Activated naive CD4-positive, alpha-beta T cell (primary cell): ENCODE measurements around the gene PAQR8.
A peak's percentile ranks its signal among the peaks of the same experiment; 100 is the strongest.

Experiments
- DNase-seq, 4 experiments: peaks; one replicate each; lab custom pipeline; 2025; lab: John Stamatoyannopoulos, UW

PAQR8 gene

DNA sequence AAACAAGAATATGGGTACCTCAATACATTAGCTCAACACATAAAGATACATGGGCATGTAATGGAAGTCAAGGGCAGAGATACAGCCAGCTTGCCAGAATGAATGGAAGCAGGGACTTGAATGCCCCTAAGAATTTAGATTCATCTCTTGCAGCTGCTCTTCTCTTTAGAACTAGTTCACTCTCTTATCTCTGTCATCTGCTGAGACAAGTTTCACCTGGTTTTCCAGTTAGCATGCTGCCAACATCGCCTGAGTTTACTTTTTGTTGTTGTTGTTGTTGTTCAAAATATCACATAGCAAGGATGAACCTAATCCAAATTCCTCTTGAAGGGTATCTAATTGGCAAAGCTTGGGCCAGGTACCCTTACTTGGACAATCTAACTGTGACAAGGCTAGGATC is 14.1 kb upstream of the PAQR8 start:
- DNase-seq = no peak

DNA sequence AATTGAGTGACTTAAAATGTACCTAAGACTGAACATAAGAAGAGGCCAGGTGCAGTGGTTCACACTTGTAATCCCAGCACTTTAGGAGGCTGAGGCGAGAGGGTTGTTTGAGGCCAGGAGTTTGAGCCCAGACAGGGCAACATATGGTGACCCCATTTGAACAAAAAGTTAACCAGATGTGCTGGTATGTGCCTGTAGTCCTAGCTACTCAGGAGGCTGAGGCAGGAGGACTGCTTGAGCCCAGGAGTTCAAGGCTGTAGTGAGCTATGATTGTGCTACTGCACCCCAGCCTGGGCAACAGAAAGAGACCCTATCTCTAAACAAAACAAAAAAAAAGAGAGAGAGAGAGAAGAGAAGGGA is 10.1 kb upstream of the PAQR8 start:
- DNase-seq = no peak

DNA sequence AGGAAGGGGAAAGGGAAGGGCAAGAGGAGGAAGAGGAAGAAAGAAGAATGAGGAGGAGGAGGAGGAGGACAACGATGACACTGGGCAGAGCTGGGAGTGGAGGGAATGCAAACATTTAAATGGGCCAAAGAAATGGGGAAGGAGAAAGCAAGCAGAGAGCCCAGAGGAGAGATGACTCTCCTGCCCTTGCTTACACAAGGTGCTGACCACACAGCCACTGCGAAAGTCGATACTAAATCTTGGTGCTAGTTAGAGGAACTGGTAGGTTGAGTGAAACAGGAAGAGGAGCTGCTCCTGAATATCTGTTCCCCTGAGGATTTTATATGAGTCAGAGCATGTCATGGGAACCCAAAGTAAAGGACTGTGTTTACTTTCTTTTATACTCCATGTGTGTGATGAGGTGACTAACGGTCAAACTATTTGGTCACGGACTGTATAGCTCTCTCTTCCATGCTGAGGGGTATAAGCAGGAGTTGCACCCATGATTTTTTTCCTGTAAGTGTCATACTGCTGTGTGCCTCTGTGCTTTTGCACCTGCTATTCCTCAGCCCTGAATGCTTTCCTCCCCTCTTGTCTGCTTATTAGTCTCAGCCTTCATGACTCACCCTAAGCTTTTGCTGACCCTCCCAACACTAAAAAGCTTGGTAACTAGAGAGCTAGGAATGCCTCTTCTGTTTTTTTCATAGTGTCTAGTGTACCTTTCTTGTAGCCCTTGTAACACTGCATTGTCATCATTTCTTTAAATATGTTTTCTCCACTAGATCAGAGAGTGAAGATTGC is 9.5 kb upstream of the PAQR8 start:
- no peak for DNase-seq

DNA sequence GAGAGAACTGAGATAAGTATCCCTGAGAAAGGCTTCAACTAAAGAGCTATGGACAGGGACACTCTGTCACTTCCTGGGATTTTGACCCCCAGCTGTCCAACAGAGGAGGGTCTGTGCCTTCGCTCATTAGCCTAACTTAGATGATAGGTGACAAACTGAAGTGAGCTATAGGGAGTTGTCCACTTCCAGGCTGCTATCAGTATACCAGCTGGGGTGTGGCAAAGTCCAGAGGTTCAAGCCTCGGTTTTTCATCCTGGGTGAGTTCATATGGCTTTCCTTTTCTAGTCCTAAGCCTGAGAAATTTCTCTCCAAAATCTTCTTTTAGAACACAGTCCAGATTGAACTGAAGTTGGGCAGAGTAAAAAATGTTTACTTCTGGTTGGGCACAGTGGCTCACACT is 5.9 kb upstream of the PAQR8 start:
- no peak for DNase-seq

DNA sequence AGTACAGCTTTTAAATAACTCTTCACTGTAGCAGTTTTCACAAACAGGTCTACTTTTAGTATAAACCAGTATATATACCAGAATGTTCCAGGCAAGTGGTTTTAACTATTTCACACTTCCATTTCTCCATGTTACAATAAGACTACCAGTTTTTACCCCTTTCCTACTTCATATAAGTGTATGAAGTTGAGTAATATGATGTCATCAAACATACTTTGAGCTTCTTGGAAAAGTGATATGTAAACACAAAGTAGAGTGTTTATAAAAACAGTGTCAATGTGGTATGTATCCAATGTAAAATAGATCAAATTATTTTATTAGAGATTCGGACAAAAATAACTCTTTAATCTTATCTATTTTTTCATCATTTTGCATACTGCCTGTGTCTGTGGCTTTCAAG is 2.5 kb upstream of the PAQR8 start:
- no peak for DNase-seq

DNA sequence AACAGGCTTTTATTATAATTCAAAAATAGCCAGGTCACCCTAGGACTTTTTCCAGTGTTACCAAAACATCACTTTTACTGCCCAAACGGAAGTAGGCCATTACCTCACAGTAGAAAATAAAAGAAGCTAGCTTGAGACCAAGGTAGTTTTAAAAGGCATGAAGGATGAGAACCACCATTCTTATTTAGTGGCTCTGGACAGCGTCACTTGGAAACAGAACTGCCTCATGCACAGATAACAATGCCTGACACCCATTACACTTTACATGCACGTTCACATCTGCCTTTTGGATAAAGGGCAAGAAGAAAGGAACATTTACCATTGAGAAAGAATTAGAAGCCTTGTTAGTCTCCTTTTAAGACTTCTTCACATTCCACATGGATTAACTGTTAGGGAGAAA is 1.9 kb upstream of the PAQR8 start:
- DNase-seq = no peak

DNA sequence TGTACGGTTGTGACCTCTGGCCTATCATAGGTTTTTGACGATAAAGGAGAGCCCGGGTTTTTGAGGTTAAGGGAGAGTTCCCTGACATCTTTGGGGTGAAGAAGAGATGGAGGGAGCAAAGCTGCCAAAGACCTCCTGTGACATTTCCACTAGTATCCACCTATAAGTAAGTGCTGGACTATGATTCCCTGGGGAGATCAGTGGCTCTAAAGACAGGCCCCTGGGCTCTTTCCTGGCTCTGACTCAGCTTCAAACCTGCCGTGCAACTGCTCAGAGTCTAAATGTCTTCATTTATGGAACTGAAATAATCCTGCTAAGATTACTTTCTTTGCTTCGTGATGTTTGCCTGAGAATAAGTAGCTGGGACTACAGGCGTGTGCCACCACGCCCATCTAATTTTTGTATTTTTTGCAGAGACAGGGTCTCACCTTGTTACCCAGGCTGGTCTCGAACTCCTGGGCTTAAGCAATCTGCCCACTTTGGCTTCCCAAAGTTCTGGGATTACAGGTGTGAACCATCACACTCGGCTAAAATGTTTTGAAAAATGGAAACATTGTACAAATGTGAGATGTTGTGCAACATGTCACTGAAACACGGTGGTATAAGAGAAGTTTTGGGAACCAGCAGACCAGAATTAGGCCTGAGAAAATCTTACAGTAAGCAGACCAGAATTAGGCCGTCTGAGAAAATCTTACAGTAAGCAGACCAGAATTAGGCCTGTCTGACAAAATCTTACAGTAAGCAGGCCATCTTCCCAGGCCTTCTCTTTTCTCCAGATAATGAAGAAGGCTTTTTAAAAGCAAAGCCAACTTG is 1.1 kb upstream of the PAQR8 start:
- DNase-seq = no peak

DNA sequence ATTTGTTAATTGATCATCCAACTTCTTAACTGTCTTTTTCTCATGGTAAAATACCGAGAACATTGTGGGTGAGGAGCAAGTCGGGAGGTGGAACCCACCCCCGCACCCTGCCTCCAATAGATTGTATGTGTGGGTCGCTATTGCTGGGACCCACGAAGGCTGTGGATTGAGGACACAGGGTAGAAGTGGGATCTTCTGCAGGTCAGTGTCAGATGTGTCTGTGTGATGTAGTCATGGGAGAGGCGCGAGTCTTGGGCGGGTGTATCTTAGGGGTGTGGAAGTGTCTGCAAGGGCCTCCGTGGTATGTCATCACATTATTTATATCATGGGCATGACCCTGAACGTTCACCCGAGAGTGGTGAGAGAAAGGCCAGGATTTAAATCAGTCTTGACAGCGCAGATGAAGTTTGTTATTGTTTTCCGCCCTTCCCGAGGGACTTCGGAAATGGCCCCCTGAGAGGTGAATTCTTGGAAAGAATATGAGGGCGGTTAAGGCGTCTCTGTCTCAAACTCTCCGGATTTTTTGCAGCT is 472 bp upstream of the PAQR8 start:
- peak in 1 of 4 experiments; percentile 2 for DNase-seq

DNA sequence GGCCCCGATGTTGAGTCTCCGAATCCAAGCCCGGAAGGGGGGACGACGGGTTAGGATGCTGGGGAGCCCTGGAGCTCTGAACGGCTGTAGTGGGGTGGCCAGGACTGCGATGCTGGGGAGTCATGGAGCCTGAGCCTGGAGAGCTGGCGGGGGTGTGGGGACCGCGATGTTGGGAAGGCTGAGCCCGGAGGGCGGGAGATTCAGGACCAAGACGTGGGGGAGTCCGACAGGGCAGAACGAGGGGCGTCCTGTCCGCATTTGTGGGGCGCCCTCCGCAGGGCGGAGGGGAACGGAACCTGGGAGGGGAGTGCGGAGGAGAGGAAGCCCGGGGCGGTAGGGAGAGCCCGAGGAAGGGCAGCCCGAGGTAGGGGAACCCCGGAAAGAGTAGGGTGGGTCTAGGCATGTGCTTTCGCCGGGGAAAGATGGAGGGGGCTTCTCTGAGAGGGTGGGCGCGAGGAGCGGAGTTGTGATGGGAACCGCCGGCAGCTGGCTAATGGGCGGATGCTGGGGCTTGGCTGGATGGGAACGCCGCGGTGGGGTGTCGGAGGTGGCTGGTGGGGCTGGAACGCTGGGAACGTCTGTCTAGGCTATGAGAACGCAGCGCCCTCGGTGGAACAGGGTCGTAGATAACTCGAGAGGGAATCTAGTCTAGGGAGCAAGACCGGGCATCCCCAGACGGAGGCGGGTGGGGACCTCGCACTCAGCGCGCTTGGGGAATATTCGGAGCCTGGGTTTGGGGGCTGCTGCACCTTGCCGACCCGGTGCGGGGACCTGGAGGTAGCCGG is 684 bp downstream of the PAQR8 start:
- peak in 3 of 4 experiments; percentile 16 to 33 (median 20) for DNase-seq

DNA sequence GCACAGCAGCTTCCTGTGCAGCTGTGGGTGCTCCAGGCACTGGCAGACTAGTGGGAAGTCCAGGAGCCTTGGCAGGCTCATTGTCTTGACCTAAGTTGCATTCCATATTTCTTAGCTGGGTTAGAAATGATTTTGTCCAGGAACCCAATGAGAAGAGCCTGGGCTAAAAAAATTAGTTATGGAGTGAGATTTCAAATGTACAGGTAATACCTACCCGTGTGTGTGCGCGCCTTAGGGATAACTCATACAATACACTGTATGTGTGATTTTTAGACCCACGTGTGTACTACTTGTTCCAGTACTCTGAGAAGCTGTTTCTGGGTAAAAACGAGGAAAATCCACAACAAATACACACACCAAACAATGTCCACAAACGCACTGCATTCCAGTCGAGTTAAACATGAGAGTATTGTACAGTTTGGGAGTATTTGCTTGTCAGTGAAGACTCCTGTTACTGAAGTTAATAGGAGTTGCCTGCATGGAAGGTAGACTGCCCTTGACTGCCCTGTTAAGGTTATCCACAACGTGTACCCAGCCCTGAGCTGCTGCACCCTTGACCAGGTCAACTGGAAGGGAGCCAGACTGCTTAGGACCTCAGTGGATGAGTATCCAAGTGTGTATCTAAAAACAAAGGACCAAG is 1.4 kb downstream of the PAQR8 start:
- DNase-seq = no peak

DNA sequence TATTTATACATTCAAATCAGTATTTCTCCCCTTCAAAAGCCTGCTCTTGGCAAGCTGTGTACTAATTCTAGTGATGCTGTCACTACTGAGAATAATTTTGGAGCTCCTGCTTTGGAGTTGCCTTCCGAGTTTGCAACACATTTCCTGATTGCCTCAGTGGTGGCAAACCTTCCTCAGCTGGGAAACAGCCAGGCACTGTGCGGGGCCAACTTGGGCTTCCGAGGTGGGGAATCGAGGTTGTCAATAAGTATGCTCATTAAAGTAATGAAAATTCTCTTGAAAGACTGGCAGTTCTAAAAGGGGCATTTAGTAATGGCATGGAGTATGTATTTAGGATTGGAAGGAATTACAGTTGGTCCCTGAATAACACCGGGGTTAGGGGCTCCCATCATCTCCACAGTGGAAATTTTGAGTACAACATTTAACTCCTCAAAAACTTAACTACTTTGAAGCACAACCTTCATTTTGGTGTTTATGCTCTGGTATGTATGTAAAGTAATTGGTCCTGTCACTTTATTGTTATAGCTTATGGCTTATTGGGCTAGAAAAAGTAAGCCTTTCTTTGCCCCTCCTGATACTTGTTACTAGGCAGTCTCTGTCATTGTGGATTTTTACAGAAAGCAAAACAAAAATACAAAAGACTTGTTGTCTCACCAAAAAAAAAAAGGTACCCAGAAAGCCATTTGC is 2.7 kb downstream of the PAQR8 start:
- DNase-seq = no peak

DNA sequence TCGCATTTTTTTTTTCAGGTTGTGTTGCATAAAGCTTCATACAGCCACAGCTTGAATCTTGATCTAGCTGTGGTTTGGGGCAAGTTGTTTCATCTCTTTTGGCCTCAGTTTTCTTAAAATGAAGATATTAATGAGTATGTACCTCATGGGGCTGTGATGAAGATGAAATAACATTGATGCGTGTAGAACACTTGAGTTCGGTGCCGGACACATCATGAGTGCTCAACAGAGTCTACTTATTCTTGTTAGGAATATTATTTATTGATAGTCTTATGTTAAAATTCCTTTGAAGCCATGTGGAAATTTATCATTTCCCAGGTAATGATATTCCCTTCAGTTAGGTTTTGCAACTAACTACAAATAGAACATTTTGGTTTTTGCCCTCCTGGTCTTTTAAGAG is 3.4 kb downstream of the PAQR8 start:
- no peak for DNase-seq

DNA sequence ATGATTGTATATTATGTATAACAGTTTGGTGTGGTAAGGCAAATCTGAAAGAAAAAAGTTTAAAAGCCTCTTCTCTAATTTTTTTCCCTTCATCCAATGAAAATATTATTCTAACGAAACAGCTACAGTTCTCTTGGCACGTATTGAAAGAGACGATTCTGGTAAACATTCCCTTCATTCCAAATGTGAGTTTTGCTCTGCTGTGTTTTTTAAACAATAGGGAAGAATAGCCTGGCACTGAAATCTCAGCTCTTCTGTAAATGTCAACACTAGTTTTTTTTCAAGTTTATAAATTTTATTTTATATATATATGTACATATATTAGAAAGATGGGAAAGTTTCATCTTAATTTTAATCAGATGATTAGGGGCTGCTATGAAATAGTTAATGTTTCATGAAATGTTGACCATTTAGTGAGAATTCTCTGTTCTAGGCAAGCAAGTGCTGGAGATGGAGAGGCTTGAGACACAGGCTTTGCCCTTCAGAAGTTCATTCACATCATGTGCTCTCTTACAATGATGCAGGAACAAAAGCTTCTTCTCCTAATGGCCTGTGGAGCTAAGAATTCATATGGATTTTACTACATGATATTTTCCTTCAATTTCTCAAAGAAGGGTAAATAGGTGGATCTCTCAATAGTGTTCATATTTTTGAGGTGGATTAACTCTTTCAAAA is 4.1 kb downstream of the PAQR8 start:
- DNase-seq = no peak

DNA sequence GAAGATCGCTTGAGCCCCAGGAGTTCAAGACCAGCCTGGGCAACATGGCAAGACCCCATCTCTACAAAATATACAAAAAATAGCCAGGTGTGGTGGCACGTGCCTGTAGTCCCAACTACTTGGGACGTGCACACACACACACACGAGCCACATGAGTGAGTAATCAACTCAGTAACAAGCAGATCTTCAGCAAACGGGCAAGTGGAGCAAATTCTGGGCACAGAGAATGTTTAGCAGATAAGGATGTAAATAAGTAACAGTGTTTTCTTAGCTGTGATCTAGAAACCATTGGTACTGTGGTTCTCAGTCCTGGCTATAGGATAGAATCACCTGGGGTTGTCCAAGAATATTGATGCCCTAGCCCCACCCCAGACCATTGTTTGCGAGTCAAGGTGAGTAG is 6.1 kb downstream of the PAQR8 start:
- no peak for DNase-seq

DNA sequence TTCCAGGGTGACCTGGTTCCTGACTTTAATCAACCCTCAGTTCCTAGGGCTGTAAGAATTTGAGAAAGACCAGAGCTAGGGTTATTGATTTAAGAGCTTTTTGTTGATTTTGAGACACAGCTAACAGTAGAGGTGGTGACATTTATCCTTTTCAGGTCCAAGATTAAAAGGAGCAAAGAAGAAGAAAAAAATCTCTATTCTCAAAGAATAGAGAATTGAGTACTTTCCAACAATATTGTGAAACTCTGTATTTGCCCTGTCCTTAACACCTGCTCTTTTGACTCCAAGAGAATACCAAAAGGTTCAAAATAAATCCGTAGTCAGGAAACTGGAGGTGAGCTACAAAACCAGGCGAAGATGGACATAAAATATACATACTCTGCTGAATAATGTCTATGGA is 7.3 kb downstream of the PAQR8 start:
- DNase-seq = no peak

DNA sequence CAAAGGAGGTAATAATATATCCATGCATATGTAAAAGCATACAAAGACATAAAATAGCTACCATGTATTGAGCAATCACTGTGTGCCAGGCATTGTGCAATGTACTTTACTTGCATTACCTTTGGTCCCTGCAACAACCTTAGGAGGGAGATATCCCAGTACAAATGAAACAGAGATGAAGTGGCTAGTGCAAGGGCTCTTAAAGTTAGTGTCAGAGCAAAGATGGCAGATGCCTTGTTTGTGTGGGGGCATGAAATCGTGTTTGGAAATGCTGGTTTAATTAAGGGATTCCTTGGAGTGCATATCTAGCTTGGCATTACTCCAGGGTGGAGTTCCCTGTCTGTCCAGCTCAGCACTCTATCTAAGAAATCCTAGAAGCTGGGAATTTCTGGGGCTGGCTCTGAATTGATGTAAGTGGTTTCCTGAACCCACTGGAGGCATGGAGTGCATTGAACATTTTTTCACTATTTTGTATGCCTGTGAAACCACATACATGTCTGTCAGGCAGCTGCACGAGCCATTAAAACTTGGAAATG is 9.8 kb downstream of the PAQR8 start:
- no peak for DNase-seq

DNA sequence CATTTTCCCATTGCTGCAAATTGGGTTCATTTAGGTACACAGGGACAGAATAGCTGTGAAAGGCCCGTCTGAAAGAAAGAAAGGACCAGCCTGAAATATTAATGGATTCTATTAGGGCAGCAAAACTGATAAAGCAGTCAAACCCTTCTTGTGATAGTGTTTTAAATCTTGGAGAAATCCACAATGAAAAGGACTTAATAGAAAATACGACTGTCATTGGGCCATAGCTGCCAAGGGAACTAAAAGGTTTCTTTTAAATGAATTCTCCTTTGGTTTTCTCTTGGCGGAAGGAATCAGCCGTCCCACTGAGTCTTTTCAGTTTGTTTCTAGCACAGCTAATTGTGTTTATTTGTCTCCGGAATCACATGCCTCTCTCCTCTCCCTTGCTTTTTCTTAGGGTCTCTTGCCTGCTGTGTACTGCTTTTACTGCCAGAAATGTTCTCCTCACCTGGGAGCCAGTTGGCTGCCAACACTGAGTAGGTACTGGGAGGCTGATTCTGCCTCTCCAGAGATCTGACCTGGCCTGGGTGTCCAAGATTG is 11.3 kb downstream of the PAQR8 start:
- no peak for DNase-seq

DNA sequence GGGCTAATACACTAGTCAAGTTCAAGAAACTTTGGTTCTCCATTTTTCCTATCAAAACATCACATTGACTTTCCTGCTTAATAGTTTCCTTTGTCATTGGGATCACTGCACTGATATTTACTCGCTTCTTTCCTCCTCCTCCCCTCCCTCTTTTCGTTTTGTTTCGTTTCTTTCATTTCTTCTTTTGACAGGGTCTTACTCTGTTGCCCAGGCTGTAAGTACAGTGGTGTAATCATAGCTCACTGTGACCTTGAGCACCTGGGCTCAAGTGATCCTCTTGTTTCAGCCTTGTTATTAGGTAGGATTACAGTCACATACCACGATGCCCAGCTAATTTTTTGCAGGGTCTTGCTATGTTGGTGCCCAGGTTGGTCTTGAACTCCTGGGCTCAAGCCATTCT is 12.3 kb downstream of the PAQR8 start:
- no peak for DNase-seq

DNA sequence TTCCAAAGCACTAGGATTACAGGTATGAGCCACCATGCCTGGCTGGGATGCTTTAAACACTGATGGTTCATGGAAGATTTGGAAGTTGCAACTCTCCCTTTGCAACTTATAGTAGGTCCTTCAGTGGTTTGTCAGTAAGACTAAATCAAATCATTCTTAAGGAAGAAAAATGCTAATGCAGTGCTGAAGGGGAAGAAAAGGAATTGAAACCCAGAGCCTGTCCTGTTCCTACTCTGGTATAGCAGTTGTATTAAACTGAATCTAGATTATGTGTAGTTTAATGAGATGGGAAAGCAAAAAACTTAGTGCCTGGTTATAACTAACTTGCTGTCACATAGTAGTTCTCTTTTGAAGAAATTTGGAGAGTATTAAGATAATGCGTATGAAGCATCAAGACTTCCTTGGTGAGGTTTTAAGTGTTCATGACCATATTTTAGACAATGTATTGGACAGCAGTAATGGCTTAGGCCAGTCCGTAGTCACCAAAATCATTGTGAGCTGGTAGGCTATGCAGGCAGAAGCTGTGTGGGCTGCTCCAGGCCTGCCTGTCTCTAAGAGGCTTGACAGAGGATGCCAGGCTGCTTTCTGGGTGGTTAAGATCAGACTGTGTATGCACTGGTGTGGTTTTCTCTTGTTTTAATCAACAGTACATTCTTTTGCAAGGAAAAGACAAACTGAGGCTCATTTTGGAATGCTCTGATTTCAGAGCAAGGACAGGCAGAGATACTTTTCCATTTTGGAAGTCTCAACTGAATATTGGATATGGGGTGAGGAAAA is 14.0 kb downstream of the PAQR8 start:
- DNase-seq = peak in 2 of 4 experiments; percentile 8 to 17
